ENCODE results near the gene ADAMTSL1. TPM values are rescaled to one million over a fixed set of nuclear protein-coding genes. Genes with fewer than 3 reads are reported as not detected.

Gene ADAMTSL1
- total RNA-seq, 1 donor = 0.10 TPM

DNA sequence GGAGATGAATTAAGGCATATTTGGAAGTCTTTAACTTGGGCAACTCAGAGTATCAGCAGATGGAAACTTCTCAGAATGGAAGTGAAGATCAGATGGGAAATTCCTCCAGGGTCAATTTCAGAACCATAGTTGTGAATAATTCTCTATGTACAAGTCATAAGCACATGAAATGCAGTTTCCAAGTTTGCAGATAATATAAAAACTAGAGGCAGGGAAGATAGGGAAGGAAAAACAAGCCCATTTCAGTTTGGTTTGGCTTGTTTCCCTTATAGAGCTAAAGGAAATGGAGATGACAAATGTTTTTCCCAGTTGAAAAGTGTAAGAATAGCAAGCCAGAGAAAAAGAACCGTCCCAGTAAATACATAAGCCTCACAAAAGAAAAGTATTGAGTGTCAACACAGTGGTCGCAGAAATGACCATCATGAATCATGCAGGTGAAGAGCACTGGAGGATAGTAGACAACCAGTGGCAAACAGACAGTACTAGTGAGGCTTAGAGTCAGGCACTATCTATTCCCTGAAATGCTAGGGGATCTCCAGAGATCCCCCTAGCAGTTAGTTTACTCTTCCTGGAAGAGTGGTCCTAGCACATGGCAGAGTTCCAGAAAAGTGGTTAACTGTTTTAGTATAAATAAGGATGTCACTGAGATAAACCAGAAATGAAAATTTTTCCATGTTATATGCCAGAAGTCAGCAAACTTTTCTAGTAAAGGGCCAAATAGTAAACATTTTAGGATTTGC, 313.1 kb downstream of the ADAMTSL1 start:
- Histone ChIP-seq H3K4me3 (ENCODE audit: low read length) (no peak overlapping the region), H3K27me3 (ENCODE audit: insufficient read depth, low read length) (no peaks in the 10 kb centered on the region), H3K4me1 (ENCODE audit: insufficient read depth, low read length) (no peaks in the 10 kb centered on the region), H3K9me3 (ENCODE audit: low read depth, low read length) (no peaks in the 10 kb centered on the region)

DNA sequence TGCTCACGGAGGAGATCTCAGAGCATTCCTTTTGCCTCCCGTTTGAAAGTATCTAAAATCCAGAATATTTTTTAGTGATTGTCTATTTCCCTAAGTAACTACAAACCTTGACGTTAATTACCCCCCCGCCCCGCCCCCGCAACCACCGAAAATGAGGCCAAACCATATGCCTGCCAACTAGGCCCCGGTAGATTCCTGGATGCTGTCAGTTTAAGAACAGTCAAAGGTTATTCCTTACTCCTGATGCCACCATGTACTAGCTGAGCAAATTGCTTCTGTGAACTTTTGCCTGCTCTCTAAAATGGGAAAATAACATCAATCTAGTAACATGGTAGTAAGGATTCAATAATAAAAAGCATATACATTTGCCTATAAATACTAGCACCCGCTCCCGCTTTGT, 314.3 kb downstream of the ADAMTSL1 start:
- H3K4me3 ChIP-seq (ENCODE audit: low read length) = no peak overlapping the region
- H3K4me1 ChIP-seq (ENCODE audit: insufficient read depth, low read length) = no peaks in the 10 kb centered on the region
- no peaks in the 10 kb centered on the region for H3K27me3 ChIP-seq (ENCODE audit: insufficient read depth, low read length)
- H3K9me3 ChIP-seq (ENCODE audit: low read depth, low read length) = no peaks in the 10 kb centered on the region

- Histone ChIP-seq H3K9me3 (ENCODE audit: low read depth, low read length) (no peaks in the 10 kb centered on the region), H3K4me3 (ENCODE audit: low read length) (no peak overlapping the region), H3K4me1 (ENCODE audit: insufficient read depth, low read length) (no peaks in the 10 kb centered on the region), H3K27me3 (ENCODE audit: insufficient read depth, low read length) (no peaks in the 10 kb centered on the region)
These were observed 317.1 kb downstream of the ADAMTSL1 start for GRCh38 chr9:18791074-18791473.

- Histone ChIP-seq H3K4me1 (ENCODE audit: insufficient read depth, low read length) (no peaks in the 10 kb centered on the region), H3K9me3 (ENCODE audit: low read depth, low read length) (no peaks in the 10 kb centered on the region), H3K4me3 (ENCODE audit: low read length) (no peak overlapping the region), H3K27me3 (ENCODE audit: insufficient read depth, low read length) (no peaks in the 10 kb centered on the region)
These were observed 319.2 kb downstream of the ADAMTSL1 start for GRCh38 chr9:18793122-18793521.

DNA sequence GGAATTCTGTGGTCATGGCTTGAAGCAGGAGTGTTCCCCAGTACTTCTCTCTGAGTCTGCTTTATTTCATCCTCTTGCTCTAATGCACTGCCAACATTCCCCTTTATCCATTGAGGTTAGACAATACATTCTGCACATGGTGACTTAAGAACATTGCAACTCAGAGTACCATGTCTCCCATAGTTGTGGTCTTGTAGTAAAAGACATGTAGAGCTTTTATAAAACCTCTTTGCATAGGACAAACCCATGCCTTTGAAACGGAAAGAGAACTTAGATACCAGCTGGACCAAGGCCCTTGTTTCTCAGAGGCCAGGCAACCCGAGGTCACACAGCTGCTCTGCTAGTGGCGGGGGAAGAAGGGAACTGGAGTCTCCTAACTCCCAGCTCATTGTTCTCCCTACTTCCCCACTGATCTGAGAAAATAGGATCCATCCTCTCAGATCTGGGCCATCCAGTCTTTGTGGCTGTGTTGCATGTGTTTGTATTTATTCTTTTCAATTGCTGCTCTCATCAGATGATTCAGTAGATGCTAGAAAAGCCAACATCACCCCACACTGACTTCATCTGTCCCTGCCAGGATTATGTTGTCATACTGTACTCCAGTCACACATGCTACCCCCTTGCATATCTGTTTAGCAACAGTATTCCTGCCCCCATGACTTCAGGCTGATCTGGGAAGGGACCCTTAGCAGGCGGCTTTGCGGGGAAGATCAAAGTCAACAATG, 322.2 kb downstream of the ADAMTSL1 start:
- Histone ChIP-seq H3K9me3 (ENCODE audit: low read depth, low read length) (no peaks in the 10 kb centered on the region), H3K4me3 (ENCODE audit: low read length) (no peak overlapping the region), H3K4me1 (ENCODE audit: insufficient read depth, low read length) (no peaks in the 10 kb centered on the region), H3K27me3 (ENCODE audit: insufficient read depth, low read length) (no peaks in the 10 kb centered on the region)

GRCh38 chr9:18796696-18797270, 322.8 kb downstream of the ADAMTSL1 start:
- no peaks in the 10 kb centered on the region for H3K27me3 ChIP-seq (ENCODE audit: insufficient read depth, low read length)
- no peak overlapping the region for H3K4me3 ChIP-seq (ENCODE audit: low read length)
- H3K9me3 ChIP-seq (ENCODE audit: low read depth, low read length) = no peaks in the 10 kb centered on the region
- no peaks in the 10 kb centered on the region for H3K4me1 ChIP-seq (ENCODE audit: insufficient read depth, low read length)

DNA sequence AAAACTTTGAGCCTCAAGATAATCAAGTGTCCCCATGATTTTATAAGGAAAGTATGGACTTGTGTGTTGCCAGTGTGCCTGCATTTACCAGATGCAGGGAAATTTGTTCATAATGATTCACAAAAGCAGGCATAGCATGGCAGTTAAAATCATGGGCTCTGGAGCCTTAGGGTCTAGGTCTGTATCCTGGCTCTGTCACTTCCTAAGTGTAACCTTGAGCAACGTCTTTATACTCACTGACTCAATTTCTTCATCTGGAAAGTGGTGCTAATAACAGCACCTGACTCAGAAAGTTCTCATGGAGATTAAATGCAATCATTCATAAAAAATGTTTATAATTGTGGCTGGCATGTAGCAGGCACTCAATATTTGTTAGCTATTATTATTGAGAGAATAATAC, 324.2 kb downstream of the ADAMTSL1 start:
- Histone ChIP-seq H3K4me1 (ENCODE audit: insufficient read depth, low read length) (no peaks in the 10 kb centered on the region), H3K27me3 (ENCODE audit: insufficient read depth, low read length) (no peaks in the 10 kb centered on the region), H3K4me3 (ENCODE audit: low read length) (no peak overlapping the region)

GRCh38 chr9:18798508-18799290, 324.7 kb downstream of the ADAMTSL1 start:
- H3K27me3 ChIP-seq (ENCODE audit: insufficient read depth, low read length) = no peaks in the 10 kb centered on the region
- H3K4me3 ChIP-seq (ENCODE audit: low read length) = no peak overlapping the region
- no peaks in the 10 kb centered on the region for H3K4me1 ChIP-seq (ENCODE audit: insufficient read depth, low read length)
- no peaks in the 10 kb centered on the region for H3K9me3 ChIP-seq (ENCODE audit: low read depth, low read length)

More for the DNA sequence above, 324.2 kb downstream of the ADAMTSL1 start:
- no peaks in the 10 kb centered on the region for H3K9me3 ChIP-seq (ENCODE audit: low read depth, low read length)

DNA sequence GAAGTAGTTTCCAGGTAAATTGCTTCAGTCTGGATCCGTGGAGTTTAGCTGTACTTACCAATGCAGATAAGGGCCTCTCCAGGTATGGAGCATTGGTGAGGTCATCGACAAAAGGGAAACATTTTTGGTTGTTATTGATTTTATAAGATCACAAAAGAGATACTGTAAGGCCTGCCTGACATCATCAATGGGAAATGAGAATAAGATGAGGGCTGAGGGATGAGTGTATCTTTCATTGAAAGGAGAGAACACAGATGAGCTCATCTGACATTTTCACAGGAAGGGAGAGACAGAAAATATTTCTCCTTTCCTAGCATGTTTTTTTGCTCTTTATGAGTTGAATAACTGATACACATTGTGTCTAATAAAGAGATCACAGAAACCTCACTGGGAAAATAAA, 325.5 kb downstream of the ADAMTSL1 start:
- Histone ChIP-seq H3K4me3 (ENCODE audit: low read length) (no peak overlapping the region), H3K27me3 (ENCODE audit: insufficient read depth, low read length) (no peaks in the 10 kb centered on the region), H3K9me3 (ENCODE audit: low read depth, low read length) (no peaks in the 10 kb centered on the region), H3K4me1 (ENCODE audit: insufficient read depth, low read length) (no peaks in the 10 kb centered on the region)

DNA sequence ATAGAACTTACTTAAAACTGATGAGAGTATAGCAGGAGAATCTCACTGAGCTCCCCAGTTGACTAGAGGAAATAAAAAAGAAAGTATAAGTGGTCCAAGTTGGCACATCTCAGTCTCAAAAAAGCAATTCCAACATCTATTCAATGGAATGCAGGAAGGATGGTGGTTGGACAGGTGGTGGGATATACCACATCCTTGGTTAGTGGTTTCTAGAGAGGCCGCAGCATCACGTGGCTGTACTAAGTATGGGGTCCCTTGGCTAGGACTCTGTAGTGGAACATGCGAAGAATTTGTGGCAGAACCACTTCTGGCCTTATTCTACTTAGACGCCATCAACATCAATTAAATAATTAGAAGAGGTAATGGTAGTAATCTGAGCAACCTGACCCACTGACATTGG, 326.6 kb downstream of the ADAMTSL1 start:
- Histone ChIP-seq H3K27me3 (ENCODE audit: insufficient read depth, low read length) (no peaks in the 10 kb centered on the region), H3K9me3 (ENCODE audit: low read depth, low read length) (no peaks in the 10 kb centered on the region), H3K4me3 (ENCODE audit: low read length) (no peak overlapping the region), H3K4me1 (ENCODE audit: insufficient read depth, low read length) (no peaks in the 10 kb centered on the region)

- Histone ChIP-seq H3K9me3 (ENCODE audit: low read depth, low read length) (no peaks in the 10 kb centered on the region), H3K4me1 (ENCODE audit: insufficient read depth, low read length) (no peaks in the 10 kb centered on the region), H3K27me3 (ENCODE audit: insufficient read depth, low read length) (no peaks in the 10 kb centered on the region), H3K4me3 (ENCODE audit: low read length) (no peak overlapping the region)
These were observed 331.4 kb downstream of the ADAMTSL1 start for GRCh38 chr9:18805386-18805785.

DNA sequence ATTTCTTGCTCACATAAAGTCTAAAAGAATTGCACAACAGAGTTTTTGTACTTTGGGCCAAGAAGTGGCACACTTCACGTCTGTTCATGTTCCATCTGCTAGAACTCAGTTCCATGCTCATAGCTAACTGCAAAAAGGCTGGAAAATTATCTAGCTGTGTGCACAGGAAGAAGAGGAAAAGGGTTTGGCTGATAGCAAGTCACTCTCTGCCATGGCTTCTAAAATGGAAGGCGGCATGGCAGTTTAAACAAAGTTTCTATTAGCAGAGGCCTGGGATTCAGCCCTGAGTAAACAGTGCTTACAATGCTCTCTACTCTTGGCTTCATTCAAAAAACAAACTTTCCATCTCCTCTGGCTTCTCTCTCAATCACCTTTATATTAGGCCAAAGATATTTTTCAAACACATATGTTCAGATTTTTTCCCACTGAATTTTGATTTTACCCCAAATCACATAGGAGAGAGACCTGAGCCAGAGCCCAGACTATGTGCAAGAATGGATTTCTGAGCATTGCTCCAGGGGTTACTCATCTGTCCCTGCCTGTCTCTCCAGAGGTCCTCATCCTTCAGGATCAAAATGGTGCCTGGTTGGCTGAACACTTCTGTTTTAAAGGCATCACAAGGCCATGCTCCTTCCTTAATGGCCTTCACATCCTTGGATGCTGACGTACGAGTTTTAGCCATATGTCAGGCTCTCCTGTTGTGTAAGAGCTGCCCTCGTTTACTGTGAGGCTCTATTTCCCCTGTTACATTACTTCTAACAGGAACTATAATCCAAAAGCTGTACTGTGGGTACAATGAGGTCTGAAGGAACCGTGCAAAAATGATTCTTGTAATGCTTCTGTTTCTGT, 332.5 kb downstream of the ADAMTSL1 start:
- H3K4me1 ChIP-seq (ENCODE audit: insufficient read depth, low read length) = no peaks in the 10 kb centered on the region
- H3K4me3 ChIP-seq (ENCODE audit: low read length) = no peak overlapping the region

DNA sequence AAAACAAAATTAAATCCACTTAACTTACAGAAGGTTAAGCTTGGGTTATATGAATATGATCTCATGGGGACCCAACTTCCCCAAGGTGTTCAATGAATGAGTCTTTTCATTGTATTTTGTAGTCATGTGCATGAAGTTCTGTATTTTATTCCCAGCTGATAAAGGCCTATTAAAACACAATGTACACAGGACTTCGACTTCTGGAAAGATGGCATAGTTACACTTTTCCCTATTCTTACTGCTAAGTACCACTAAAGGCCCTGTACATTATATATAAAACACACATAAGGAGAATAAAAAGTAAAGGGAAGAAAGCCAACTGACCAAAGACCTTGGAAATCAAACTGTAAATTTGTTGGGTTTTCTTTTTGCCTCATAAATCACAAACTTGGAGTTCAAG, 336.6 kb downstream of the ADAMTSL1 start:
- H3K9me3 ChIP-seq (ENCODE audit: low read depth, low read length) = no peaks in the 10 kb centered on the region
- H3K27me3 ChIP-seq (ENCODE audit: insufficient read depth, low read length) = no peaks in the 10 kb centered on the region
- no peak overlapping the region for H3K4me3 ChIP-seq (ENCODE audit: low read length)
- H3K4me1 ChIP-seq (ENCODE audit: insufficient read depth, low read length) = no peaks in the 10 kb centered on the region

More for the DNA sequence above, 332.5 kb downstream of the ADAMTSL1 start:
- Histone ChIP-seq H3K27me3 (ENCODE audit: insufficient read depth, low read length) (no peaks in the 10 kb centered on the region), H3K9me3 (ENCODE audit: low read depth, low read length) (no peaks in the 10 kb centered on the region)

DNA sequence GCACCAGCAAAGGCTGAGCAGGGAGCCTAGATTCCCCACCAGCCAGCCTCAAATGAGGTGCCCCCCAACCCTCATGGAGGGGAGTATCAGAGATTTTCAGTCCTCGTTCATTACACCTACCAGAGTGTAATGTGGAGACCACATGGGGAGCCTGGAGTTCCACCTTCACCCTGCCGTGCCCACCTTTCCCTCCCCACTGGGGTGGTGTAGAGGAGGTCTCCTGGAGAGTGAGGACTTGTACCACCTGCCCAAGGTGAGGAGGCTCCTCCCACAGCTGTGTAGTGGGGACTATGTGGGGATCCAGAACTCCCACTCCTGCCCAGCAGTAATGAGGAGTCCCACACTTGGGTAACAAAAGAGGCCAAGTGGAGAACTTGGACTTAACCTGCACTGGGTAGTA, 337.2 kb downstream of the ADAMTSL1 start:
- H3K4me3 ChIP-seq (ENCODE audit: low read length) = no peak overlapping the region
- H3K9me3 ChIP-seq (ENCODE audit: low read depth, low read length) = no peaks in the 10 kb centered on the region
- H3K4me1 ChIP-seq (ENCODE audit: insufficient read depth, low read length) = no peaks in the 10 kb centered on the region
- H3K27me3 ChIP-seq (ENCODE audit: insufficient read depth, low read length) = no peaks in the 10 kb centered on the region

Measured in mononuclear cell (primary cell).